ENCODE measurements around the gene BUD31.

- TF ChIP-seq CTCF (IDR thresholded peaks at IDR 0.05; ENCODE audit: low read depth, low read length, poor library complexity, severe bottlenecking): peak; percentile 82
- TF ChIP-seq EZH2phosphoT487 (IDR thresholded peaks at IDR 0.05; ENCODE audit: borderline replicate concordance, low read length): no peak
These were observed 43.2 kb upstream of the BUD31 start for GRCh38 chr7:99365318-99366141.
